K562 (cell line): Measurements from ENCODE around the gene DAB2IP. TPM values are rescaled to one million over a fixed set of nuclear protein-coding genes. Genes with fewer than 3 reads are reported as not detected.

Source experiments
- CTCF ChIP-seq, 3 experiments: IDR thresholded peaks in 2 of 3; conservative IDR thresholded peaks in 1 of 3; 2 replicates each; pipeline ENCODE4 v1.5.1; 2011 to 2012; ENCODE audit warnings: low read length in 3 of 3, mild to moderate bottlenecking in 3 of 3, control low read depth in 2 of 3, improper control_type of control experiment in 1 of 3, inconsistent platforms in 1 of 3, low read depth in 1 of 3, mixed read lengths in 1 of 3, moderate library complexity in 1 of 3; ENCODE audit not compliant: insufficient read depth in 2 of 3
- EWSR1 ChIP-seq: fragments of 450-650 bp; IDR thresholded peaks from 2 replicates; pipeline ENCODE4 v1.6.1; 2018; ENCODE audit warnings: borderline replicate concordance, mild to moderate bottlenecking, low read depth, moderate library complexity; ENCODE audit not compliant: partially characterized antibody
- HOMEZ ChIP-seq: fragments of 250-450 bp; sonication (Bioruptor Pico); IDR thresholded peaks from 2 replicates; pipeline ENCODE4 v1.4.0; 2020; ENCODE audit warnings: mild to moderate bottlenecking, moderate library complexity
- KDM4B ChIP-seq, 2 experiments: fragments of 450-650 bp in 1 of 2; sonication (generic) in 1 of 2; IDR thresholded peaks; 2 replicates each; pipeline ENCODE4 v1.6.1; 2016 to 2017; ENCODE audit warnings: borderline replicate concordance in 2 of 2, antibody characterized with exemption in 1 of 2, low read depth in 1 of 2, mild to moderate bottlenecking in 1 of 2
- MAFG ChIP-seq: fragments of 450-650 bp; conservative IDR thresholded peaks from 2 replicates; pipeline ENCODE4 v1.6.1; 2016; ENCODE audit warnings: missing genetic modification characterization, missing compliant biosample characterization
- MGA ChIP-seq: fragments of 450-650 bp; IDR thresholded peaks from 2 replicates; pipeline ENCODE4 v1.6.1; 2016; ENCODE audit warnings: mild to moderate bottlenecking, moderate library complexity
- MTA2 ChIP-seq: fragments of 450-650 bp; IDR thresholded peaks from 2 replicates; pipeline ENCODE4 v1.6.1; 2016; ENCODE audit warnings: low read depth
- NR1H2 ChIP-seq: sonication (generic); formaldehyde crosslinking; IDR thresholded peaks from 2 replicates; pipeline ENCODE4 v1.4.0; 2020; ENCODE audit warnings: mild to moderate bottlenecking, missing genetic modification reagents
- OTX1 ChIP-seq: fragments of 450-650 bp; formaldehyde crosslinking; IDR thresholded peaks from 2 replicates; pipeline ENCODE4 v1.4.0; 2022; ENCODE audit warnings: mild to moderate bottlenecking
- TCF15 ChIP-seq: fragments of 250-450 bp; sonication (Bioruptor Pico); IDR thresholded peaks from 2 replicates; pipeline ENCODE4 v1.8.0; 2022; ENCODE audit warnings: moderate library complexity, mild to moderate bottlenecking, inconsistent platforms
- ZNF274 ChIP-seq: IDR thresholded peaks from 2 replicates; pipeline ENCODE4 v1.6.1; 2011; ENCODE audit warnings: low read depth, mild to moderate bottlenecking, low read length, moderate library complexity, borderline replicate concordance
- polyA plus RNA-seq, 8 experiments: library from polyadenylated mRNA; depleted of rRNA in 4 of 8; stranded (reverse) in 5 of 8; unstranded in 3 of 8; fragments of >200 nt; fragmentation: Nextera tagmentation in 2 of 8; fragmentation: Illumina TruSeq in 1 of 8; extraction: Ambion mirVana in 2 of 8; extraction: Trizol in 1 of 8; gene quantifications; 2 replicates each; pipeline versions ENCODE4 v1.2.1 to v1.2.3, GENCODE V29; 2011 to 2014; ENCODE audit warnings: inconsistent platforms in 1 of 8, missing spikeins in 1 of 8
- total RNA-seq, 7 experiments: library from RNA; depleted of rRNA in 6 of 7; stranded (reverse); fragments of >200 nt in 6 of 7; fragmentation: Illumina TruSeq in 2 of 7; extraction: Trizol in 2 of 7; gene quantifications; 2 replicates each; pipeline versions ENCODE4 v1.2.1 to v1.2.3, GENCODE V29; 2011 to 2021; ENCODE audit warnings: low replicate concordance in 1 of 7

DAB2IP gene
- total and polyA plus RNA-seq, 9 of the 15 experiments (the other 6 are each of a cell fraction or from before 2014, with no cell fraction given), result 0.04 to 0.31 (median 0.08) TPM; not detected in 5

GRCh38 chr9:121824651-121825030 lies 173.2 kb downstream of the DAB2IP start (continued):
- 0 out of 2 replicates have a peak, but pooled peaks have one; percentile 22 for TF ChIP-seq MGA
- no peak for TF ChIP-seq TCF15 (CRISPR knock-in tag)
- no peak for TF ChIP-seq NR1H2 (CRISPR knock-in tag)
- no peak for TF ChIP-seq KDM4B (IDR thresholded peaks at IDR 0.05; ENCODE audit: borderline replicate concordance in 2 of 2, low read depth in 1 of 2)
- no peak for TF ChIP-seq ZNF274
- no peak for TF ChIP-seq EWSR1
- TF ChIP-seq OTX1 (CRISPR knock-in tag), result no peak
- no peak for TF ChIP-seq MTA2
- TF ChIP-seq MAFG, result peak; percentile 43
- TF ChIP-seq CTCF (IDR thresholded peaks at IDR 0.05 in 2 of 3, conservative IDR thresholded peaks at IDR 0.05 in 1 of 3; ENCODE audit: insufficient read depth in 2 of 3, low read depth in 1 of 3, low read length in 3 of 3), result peak in 1 of 3 experiments; percentile 20; a peak in 1 of 6 replicates
- TF ChIP-seq HOMEZ (CRISPR knock-in tag), result no peak
